SK-N-SH treated with all-trans-retinoic acid at 6 μM for 48 hours (cell line): ENCODE results near the gene ZMIZ1.

ENCODE experiments used
- ATAC-seq: fragments of 200-7000 bp; cut with Tn5 transposase; 3 replicates; pipeline ENCODE4 v1.9.1; 2020; ENCODE audit warnings: mild to moderate bottlenecking, moderate library complexity
- ARNTL ChIP-seq: fragments of 450-650 bp; formaldehyde crosslinking; IDR thresholded peaks from 2 replicates; pipeline ENCODE4 v1.5.0; 2020; ENCODE audit warnings: low read depth, mild to moderate bottlenecking, moderate library complexity, borderline replicate concordance
- BACH2 ChIP-seq: fragments of 250-450 bp; sonication (Bioruptor Pico); IDR thresholded peaks from 2 replicates; pipeline ENCODE4 v1.9.0; 2021; ENCODE audit warnings: mild to moderate bottlenecking, borderline replicate concordance
- CSDC2 ChIP-seq: fragments of 250-450 bp; sonication (Bioruptor Pico); IDR thresholded peaks from 2 replicates; pipeline ENCODE4 v1.5.0; 2020; ENCODE audit warnings: mild to moderate bottlenecking, moderate library complexity
- ESRRG ChIP-seq: fragments of 250-450 bp; sonication (Bioruptor Pico); IDR thresholded peaks from 2 replicates; pipeline ENCODE4 v1.6.1; 2021; ENCODE audit warnings: mild to moderate bottlenecking
- GLIS3 ChIP-seq: fragments of 250-450 bp; sonication (Bioruptor Pico); IDR thresholded peaks from 2 replicates; pipeline ENCODE4 v1.5.0; 2020; ENCODE audit warnings: mild to moderate bottlenecking, moderate library complexity
- ISL1 ChIP-seq: fragments of 250-450 bp; sonication (Bioruptor Pico); IDR thresholded peaks from 2 replicates; pipeline ENCODE4 v2.1.2; 2022; ENCODE audit warnings: mild to moderate bottlenecking, moderate library complexity
- OSR1 ChIP-seq: fragments of 250-450 bp; sonication (Bioruptor Pico); IDR thresholded peaks from 2 replicates; pipeline ENCODE4 v1.8.0; 2022; ENCODE audit warnings: moderate library complexity, mild to moderate bottlenecking, inconsistent platforms
- PPARA ChIP-seq: fragments of 250-450 bp; sonication (Bioruptor Pico); IDR thresholded peaks from 2 replicates; pipeline ENCODE4 v1.5.0; 2020; ENCODE audit warnings: mild to moderate bottlenecking, borderline replicate concordance
- RARB ChIP-seq: fragments of 250-450 bp; sonication (Bioruptor Pico); IDR thresholded peaks from 2 replicates; pipeline ENCODE4 v1.8.0; 2021; ENCODE audit warnings: mild to moderate bottlenecking, moderate library complexity
- SNAI2 ChIP-seq: fragments of 250-450 bp; sonication (Bioruptor Pico); IDR thresholded peaks from 2 replicates; pipeline ENCODE4 v1.5.0; 2020; ENCODE audit warnings: mild to moderate bottlenecking, moderate library complexity
- TOX ChIP-seq: fragments of 250-450 bp; sonication (Bioruptor Pico); IDR thresholded peaks from 2 replicates; pipeline ENCODE4 v1.8.0; 2021; ENCODE audit warnings: mild to moderate bottlenecking, moderate library complexity, borderline replicate concordance
- ZFP30 ChIP-seq: fragments of 450-650 bp; formaldehyde crosslinking; IDR thresholded peaks from 2 replicates; pipeline ENCODE4 v1.5.0; 2022; ENCODE audit warnings: mild to moderate bottlenecking, moderate library complexity
- ZNF565 ChIP-seq: fragments of 450-650 bp; formaldehyde crosslinking; conservative IDR thresholded peaks from 2 replicates; pipeline ENCODE4 v1.5.0; 2020; ENCODE audit warnings: low read depth, mild to moderate bottlenecking, moderate library complexity
- ZNF70 ChIP-seq: fragments of 450-650 bp; formaldehyde crosslinking; IDR thresholded peaks from 2 replicates; pipeline ENCODE4 v1.5.0; 2020; ENCODE audit warnings: mild to moderate bottlenecking, moderate library complexity
- ZNF8 ChIP-seq: fragments of 450-650 bp; formaldehyde crosslinking; IDR thresholded peaks from 2 replicates; pipeline ENCODE4 v1.5.0; 2020; ENCODE audit warnings: mild to moderate bottlenecking, moderate library complexity
- TF ChIP-seq, protein P1 (sequence below): fragments of 250-450 bp; sonication (Bioruptor Pico); IDR thresholded peaks from 2 replicates; pipeline ENCODE4 v1.5.1; 2020; ENCODE audit warnings: low read depth, mild to moderate bottlenecking, moderate library complexity
- TF ChIP-seq, protein P2 (sequence below): fragments of 250-450 bp; sonication (Bioruptor Pico); IDR thresholded peaks from 2 replicates; pipeline ENCODE4 v1.8.0; 2020; ENCODE audit warnings: mild to moderate bottlenecking, moderate library complexity, borderline replicate concordance
- TF ChIP-seq, protein P3 (sequence below): fragments of 250-450 bp; sonication (Bioruptor Pico); IDR thresholded peaks from 2 replicates; pipeline ENCODE4 v1.8.0; 2021; ENCODE audit warnings: low read depth, mild to moderate bottlenecking, moderate library complexity, borderline replicate concordance
- TF ChIP-seq, protein P4 (sequence below): fragments of 250-450 bp; sonication (Bioruptor Pico); IDR thresholded peaks from 2 replicates; pipeline ENCODE4 v1.5.0; 2020; ENCODE audit warnings: mild to moderate bottlenecking, moderate library complexity
- TF ChIP-seq, protein P5 (sequence below): fragments of 250-450 bp; sonication (Bioruptor Pico); IDR thresholded peaks from 2 replicates; pipeline ENCODE4 v1.5.1; 2021; ENCODE audit warnings: mild to moderate bottlenecking, moderate library complexity

ZMIZ1 gene

DNA sequence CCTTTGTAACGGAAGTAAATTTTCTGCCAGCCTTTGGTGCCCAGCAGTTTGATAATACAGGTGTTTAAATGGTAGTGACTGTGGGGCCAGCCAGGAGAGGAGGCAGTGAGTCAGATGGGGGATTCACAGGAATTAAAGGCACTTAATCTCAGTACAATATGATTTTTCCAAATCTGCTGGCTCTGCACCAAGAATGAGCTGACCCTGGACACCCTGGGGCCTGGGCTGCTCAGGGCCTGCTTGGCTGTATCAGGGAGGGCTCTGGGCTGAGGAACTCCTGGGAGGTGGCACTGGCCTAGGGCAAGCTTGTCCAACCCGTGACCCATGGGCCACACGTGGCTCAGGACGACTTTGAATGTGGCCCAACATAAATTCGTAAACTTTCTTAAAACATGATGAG lies 104.1 kb downstream of the ZMIZ1 start:
- no peak for ATAC-seq
- TF ChIP-seq TOX (CRISPR knock-in tag) (no peak), ARNTL (CRISPR knock-in tag) (no peak), ISL1 (CRISPR knock-in tag) (no peak), GLIS3 (CRISPR knock-in tag) (no peak), ZNF565 (no peak), RARB (CRISPR knock-in tag) (no peak), ZNF70 (CRISPR knock-in tag) (no peak), BACH2 (CRISPR knock-in tag) (no peak), ESRRG (CRISPR knock-in tag) (no peak), OSR1 (CRISPR knock-in tag) (no peak), ZFP30 (CRISPR knock-in tag) (no peak)
- TF ChIP-seq, protein P1, sequence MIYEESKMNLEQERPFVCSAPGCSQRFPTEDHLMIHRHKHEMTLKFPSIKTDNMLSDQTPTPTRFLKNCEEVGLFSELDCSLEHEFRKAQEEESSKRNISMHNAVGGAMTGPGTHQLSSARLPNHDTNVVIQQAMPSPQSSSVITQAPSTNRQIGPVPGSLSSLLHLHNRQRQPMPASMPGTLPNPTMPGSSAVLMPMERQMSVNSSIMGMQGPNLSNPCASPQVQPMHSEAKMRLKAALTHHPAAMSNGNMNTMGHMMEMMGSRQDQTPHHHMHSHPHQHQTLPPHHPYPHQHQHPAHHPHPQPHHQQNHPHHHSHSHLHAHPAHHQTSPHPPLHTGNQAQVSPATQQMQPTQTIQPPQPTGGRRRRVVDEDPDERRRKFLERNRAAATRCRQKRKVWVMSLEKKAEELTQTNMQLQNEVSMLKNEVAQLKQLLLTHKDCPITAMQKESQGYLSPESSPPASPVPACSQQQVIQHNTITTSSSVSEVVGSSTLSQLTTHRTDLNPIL (CRISPR knock-in tag), result no peak
- TF ChIP-seq, protein P2, sequence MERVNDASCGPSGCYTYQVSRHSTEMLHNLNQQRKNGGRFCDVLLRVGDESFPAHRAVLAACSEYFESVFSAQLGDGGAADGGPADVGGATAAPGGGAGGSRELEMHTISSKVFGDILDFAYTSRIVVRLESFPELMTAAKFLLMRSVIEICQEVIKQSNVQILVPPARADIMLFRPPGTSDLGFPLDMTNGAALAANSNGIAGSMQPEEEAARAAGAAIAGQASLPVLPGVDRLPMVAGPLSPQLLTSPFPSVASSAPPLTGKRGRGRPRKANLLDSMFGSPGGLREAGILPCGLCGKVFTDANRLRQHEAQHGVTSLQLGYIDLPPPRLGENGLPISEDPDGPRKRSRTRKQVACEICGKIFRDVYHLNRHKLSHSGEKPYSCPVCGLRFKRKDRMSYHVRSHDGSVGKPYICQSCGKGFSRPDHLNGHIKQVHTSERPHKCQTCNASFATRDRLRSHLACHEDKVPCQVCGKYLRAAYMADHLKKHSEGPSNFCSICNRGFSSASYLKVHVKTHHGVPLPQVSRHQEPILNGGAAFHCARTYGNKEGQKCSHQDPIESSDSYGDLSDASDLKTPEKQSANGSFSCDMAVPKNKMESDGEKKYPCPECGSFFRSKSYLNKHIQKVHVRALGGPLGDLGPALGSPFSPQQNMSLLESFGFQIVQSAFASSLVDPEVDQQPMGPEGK, result no peak

DNA sequence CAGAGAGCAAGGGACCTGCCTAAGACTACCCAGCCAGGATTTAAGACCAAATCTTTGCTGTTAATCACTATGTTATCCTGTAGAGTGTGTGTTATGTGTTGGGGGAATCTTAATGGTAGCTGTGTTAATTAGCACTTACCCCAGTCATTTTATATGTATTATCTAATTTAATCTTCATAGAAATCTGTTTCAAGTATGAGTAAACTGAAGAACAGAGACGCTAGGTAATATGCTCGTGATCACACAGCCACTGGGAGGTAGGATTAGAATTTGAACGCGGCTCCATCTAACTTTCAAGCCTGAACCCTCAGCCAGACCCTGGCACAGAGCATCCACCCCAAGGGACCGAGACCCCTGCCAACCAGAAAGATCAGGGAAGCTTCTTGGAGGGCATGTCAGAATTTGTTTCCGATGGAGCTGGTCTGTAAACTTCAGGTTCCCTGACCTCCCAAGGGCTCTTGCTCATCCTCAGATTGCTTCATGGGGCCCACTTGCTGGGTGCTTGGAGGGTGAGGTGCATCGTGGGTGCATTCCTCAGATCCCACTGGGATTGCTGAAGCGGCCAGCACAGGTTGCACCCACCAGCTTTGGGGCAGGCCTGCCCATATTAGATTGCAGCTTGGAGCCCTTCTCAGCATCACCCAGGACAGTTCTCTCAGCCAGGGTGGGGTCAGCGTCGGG lies 105.0 kb downstream of the ZMIZ1 start:
- ATAC-seq, result no peak
- TF ChIP-seq, protein P3, sequence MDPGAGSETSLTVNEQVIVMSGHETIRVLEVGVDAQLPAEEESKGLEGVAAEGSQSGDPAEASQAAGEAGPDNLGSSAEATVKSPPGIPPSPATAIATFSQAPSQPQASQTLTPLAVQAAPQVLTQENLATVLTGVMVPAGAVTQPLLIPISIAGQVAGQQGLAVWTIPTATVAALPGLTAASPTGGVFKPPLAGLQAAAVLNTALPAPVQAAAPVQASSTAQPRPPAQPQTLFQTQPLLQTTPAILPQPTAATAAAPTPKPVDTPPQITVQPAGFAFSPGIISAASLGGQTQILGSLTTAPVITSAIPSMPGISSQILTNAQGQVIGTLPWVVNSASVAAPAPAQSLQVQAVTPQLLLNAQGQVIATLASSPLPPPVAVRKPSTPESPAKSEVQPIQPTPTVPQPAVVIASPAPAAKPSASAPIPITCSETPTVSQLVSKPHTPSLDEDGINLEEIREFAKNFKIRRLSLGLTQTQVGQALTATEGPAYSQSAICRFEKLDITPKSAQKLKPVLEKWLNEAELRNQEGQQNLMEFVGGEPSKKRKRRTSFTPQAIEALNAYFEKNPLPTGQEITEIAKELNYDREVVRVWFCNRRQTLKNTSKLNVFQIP, result no peak
- TF ChIP-seq ESRRG (CRISPR knock-in tag) (no peak), BACH2 (CRISPR knock-in tag) (no peak), ZNF565 (no peak), ARNTL (CRISPR knock-in tag) (no peak), SNAI2 (CRISPR knock-in tag) (no peak), TOX (CRISPR knock-in tag) (no peak), PPARA (CRISPR knock-in tag) (no peak), ZNF70 (CRISPR knock-in tag) (no peak), ZNF8 (no peak), ZFP30 (CRISPR knock-in tag) (no peak), CSDC2 (CRISPR knock-in tag) (no peak)
- TF ChIP-seq, protein P1 (CRISPR knock-in tag), result no peak
- TF ChIP-seq, protein P4, sequence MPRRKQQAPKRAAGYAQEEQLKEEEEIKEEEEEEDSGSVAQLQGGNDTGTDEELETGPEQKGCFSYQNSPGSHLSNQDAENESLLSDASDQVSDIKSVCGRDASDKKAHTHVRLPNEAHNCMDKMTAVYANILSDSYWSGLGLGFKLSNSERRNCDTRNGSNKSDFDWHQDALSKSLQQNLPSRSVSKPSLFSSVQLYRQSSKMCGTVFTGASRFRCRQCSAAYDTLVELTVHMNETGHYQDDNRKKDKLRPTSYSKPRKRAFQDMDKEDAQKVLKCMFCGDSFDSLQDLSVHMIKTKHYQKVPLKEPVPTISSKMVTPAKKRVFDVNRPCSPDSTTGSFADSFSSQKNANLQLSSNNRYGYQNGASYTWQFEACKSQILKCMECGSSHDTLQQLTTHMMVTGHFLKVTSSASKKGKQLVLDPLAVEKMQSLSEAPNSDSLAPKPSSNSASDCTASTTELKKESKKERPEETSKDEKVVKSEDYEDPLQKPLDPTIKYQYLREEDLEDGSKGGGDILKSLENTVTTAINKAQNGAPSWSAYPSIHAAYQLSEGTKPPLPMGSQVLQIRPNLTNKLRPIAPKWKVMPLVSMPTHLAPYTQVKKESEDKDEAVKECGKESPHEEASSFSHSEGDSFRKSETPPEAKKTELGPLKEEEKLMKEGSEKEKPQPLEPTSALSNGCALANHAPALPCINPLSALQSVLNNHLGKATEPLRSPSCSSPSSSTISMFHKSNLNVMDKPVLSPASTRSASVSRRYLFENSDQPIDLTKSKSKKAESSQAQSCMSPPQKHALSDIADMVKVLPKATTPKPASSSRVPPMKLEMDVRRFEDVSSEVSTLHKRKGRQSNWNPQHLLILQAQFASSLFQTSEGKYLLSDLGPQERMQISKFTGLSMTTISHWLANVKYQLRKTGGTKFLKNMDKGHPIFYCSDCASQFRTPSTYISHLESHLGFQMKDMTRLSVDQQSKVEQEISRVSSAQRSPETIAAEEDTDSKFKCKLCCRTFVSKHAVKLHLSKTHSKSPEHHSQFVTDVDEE (CRISPR knock-in tag), result no peak
- TF ChIP-seq, protein P5, sequence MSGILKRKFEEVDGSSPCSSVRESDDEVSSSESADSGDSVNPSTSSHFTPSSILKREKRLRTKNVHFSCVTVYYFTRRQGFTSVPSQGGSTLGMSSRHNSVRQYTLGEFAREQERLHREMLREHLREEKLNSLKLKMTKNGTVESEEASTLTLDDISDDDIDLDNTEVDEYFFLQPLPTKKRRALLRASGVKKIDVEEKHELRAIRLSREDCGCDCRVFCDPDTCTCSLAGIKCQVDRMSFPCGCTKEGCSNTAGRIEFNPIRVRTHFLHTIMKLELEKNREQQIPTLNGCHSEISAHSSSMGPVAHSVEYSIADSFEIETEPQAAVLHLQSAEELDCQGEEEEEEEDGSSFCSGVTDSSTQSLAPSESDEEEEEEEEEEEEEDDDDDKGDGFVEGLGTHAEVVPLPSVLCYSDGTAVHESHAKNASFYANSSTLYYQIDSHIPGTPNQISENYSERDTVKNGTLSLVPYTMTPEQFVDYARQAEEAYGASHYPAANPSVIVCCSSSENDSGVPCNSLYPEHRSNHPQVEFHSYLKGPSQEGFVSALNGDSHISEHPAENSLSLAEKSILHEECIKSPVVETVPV, result no peak
